ENCODE measurements around the gene FNTB.

DNA sequence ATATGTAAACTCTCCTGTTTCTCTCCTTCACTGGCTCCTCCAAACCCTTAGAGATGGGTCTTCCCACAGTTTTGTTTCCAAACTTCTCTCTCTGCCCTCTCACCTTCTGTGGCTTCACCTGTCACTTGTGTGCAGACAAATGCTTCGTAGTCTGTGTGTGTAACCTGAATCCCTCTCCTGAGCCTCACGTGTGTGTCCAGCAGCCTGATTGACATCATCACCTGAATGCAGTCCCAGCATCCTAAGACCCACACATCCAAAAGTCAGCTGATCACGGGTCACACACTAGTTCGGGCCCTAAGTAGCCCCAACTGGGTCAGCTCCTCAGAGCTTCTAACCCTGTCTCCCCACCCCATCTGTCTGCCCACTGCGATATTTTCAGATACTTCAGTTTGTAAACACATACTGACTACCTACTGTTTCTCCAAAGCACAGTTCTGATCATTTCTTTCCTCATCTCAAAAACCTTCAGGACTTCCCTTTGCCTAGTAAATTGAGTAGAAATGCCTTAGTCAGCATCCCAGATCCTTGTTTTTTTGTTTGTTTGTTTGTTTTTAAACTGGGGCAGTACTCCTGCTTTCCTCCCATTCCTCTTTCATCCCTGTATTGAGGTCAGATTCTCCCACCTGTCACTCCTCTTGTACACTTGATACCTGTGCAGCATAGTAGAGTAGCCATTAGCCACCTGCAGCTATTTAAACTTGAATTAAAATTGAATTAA, 23.7 kb downstream of the FNTB start:
- no peak for TF ChIP-seq CREB1 (IDR thresholded peaks at IDR 0.05)
- TF ChIP-seq CREB1 (CRISPR knock-in tag; IDR thresholded peaks at IDR 0.05) = no peak
- TF ChIP-seq, protein P1, sequence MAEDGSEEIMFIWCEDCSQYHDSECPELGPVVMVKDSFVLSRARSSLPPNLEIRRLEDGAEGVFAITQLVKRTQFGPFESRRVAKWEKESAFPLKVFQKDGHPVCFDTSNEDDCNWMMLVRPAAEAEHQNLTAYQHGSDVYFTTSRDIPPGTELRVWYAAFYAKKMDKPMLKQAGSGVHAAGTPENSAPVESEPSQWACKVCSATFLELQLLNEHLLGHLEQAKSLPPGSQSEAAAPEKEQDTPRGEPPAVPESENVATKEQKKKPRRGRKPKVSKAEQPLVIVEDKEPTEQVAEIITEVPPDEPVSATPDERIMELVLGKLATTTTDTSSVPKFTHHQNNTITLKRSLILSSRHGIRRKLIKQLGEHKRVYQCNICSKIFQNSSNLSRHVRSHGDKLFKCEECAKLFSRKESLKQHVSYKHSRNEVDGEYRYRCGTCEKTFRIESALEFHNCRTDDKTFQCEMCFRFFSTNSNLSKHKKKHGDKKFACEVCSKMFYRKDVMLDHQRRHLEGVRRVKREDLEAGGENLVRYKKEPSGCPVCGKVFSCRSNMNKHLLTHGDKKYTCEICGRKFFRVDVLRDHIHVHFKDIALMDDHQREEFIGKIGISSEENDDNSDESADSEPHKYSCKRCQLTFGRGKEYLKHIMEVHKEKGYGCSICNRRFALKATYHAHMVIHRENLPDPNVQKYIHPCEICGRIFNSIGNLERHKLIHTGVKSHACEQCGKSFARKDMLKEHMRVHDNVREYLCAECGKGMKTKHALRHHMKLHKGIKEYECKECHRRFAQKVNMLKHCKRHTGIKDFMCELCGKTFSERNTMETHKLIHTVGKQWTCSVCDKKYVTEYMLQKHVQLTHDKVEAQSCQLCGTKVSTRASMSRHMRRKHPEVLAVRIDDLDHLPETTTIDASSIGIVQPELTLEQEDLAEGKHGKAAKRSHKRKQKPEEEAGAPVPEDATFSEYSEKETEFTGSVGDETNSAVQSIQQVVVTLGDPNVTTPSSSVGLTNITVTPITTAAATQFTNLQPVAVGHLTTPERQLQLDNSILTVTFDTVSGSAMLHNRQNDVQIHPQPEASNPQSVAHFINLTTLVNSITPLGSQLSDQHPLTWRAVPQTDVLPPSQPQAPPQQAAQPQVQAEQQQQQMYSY (CRISPR knock-in tag; IDR thresholded peaks at IDR 0.05) = no peak
- TF ChIP-seq, protein P2, sequence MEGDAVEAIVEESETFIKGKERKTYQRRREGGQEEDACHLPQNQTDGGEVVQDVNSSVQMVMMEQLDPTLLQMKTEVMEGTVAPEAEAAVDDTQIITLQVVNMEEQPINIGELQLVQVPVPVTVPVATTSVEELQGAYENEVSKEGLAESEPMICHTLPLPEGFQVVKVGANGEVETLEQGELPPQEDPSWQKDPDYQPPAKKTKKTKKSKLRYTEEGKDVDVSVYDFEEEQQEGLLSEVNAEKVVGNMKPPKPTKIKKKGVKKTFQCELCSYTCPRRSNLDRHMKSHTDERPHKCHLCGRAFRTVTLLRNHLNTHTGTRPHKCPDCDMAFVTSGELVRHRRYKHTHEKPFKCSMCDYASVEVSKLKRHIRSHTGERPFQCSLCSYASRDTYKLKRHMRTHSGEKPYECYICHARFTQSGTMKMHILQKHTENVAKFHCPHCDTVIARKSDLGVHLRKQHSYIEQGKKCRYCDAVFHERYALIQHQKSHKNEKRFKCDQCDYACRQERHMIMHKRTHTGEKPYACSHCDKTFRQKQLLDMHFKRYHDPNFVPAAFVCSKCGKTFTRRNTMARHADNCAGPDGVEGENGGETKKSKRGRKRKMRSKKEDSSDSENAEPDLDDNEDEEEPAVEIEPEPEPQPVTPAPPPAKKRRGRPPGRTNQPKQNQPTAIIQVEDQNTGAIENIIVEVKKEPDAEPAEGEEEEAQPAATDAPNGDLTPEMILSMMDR (CRISPR knock-in tag; IDR thresholded peaks at IDR 0.05) = no peak
- TF ChIP-seq PHF5A (CRISPR knock-in tag; IDR thresholded peaks at IDR 0.05; ENCODE audit: low read depth, unreplicated experiment) = no peak
- TF ChIP-seq RFX5 (IDR thresholded peaks at IDR 0.05; ENCODE audit: low read depth, low read length) = no peak
- TF ChIP-seq, protein P3, sequence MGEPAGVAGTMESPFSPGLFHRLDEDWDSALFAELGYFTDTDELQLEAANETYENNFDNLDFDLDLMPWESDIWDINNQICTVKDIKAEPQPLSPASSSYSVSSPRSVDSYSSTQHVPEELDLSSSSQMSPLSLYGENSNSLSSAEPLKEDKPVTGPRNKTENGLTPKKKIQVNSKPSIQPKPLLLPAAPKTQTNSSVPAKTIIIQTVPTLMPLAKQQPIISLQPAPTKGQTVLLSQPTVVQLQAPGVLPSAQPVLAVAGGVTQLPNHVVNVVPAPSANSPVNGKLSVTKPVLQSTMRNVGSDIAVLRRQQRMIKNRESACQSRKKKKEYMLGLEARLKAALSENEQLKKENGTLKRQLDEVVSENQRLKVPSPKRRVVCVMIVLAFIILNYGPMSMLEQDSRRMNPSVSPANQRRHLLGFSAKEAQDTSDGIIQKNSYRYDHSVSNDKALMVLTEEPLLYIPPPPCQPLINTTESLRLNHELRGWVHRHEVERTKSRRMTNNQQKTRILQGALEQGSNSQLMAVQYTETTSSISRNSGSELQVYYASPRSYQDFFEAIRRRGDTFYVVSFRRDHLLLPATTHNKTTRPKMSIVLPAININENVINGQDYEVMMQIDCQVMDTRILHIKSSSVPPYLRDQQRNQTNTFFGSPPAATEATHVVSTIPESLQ (CRISPR knock-in tag; conservative IDR thresholded peaks at IDR 0.05) = no peak
- TF ChIP-seq ZKSCAN1 (IDR thresholded peaks at IDR 0.05; ENCODE audit: low read length) = no peak
- TF ChIP-seq ZNF337 (CRISPR knock-in tag; IDR thresholded peaks at IDR 0.05; ENCODE audit: borderline replicate concordance, low read depth) = no peak
- no peak for TF ChIP-seq ZNF224 (CRISPR knock-in tag; IDR thresholded peaks at IDR 0.05)
